Mesodermal cell (in vitro differentiated cells): ENCODE measurements around the gene SPATC1L. TPM values are rescaled to one million over a fixed set of nuclear protein-coding genes. Genes with fewer than 3 reads are reported as not detected.
"Not testable (repeated sequence)": the region's sequence is repeated elsewhere in the genome, so short reads cannot be mapped to it uniquely, and the experiment has no call there.

Experiments
- H3K27ac ChIP-seq: 2 replicates; pipeline ENCODE4 v1.7.0; 2013; ENCODE audit warnings: mild to moderate bottlenecking, low read depth, low read length, moderate library complexity; ENCODE audit not compliant: severe bottlenecking
- H3K36me3 ChIP-seq: 2 replicates; pipeline ENCODE4 v1.7.1; 2013; ENCODE audit warnings: mild to moderate bottlenecking, low read length, moderate library complexity; ENCODE audit not compliant: control insufficient read depth, insufficient read depth
- H3K4me1 ChIP-seq: one replicate; pipeline ENCODE4 v1.7.1; 2013; ENCODE audit warnings: mild to moderate bottlenecking, low read length; ENCODE audit not compliant: insufficient read depth, control insufficient read depth, poor library complexity, severe bottlenecking
- H3K4me3 ChIP-seq: 2 replicates; pipeline ENCODE4 v1.7.0; 2013; ENCODE audit warnings: low read length, control low read depth, mild to moderate bottlenecking; ENCODE audit not compliant: insufficient read depth, poor library complexity, severe bottlenecking; ENCODE audit errors: extremely low read depth
- H3K9me3 ChIP-seq: 2 replicates; pipeline ENCODE4 v1.7.1; 2013; ENCODE audit warnings: mild to moderate bottlenecking, low read length, moderate library complexity; ENCODE audit not compliant: control insufficient read depth
- WGBS, 2 experiments: methylation state at CpG; one replicate each; pipeline ENCODE4 v1.1.5; 2013; ENCODE audit warnings: missing lambda C conversion rate in 2 of 2; ENCODE audit not compliant: insufficient coverage in 2 of 2; 5-methylcytosine and 5-hydroxymethylcytosine counted together
- polyA plus RNA-seq, 2 experiments: library from polyadenylated mRNA; stranded (reverse); fragments of 50-300 nt; gene quantifications; one replicate each; pipeline ENCODE4 v1.2.3, GENCODE V29; 2013

The SPATC1L gene
- polyA plus RNA-seq (2013, experiment 1 of 2), result 39.8 TPM
- polyA plus RNA-seq (2013, experiment 2 of 2), result 31.9 TPM

- Histone ChIP-seq H3K27ac (peak within 1 kb of the TSS; percentile 92), H3K36me3 (peaks cover 17% of the 10 kb centered on the region), H3K4me1 (peaks cover 14% of the 10 kb centered on the region), H3K4me3 (peak within 1 kb of the TSS; percentile 81), H3K9me3 (no peaks in the 10 kb centered on the region)
- WGBS, 2 experiments, result 3 to 6% methylated on average over 12 to 16 of the region's 24 CpGs
Observed at GRCh38 chr21:46183910-46184624, at the start of gene SPATC1L. Gene SPATC1L, minus strand, starts transcription at chr21:46184459. Its CDS starts 1,643 bp downstream, at chr21:46182816.

GRCh38 chr21:46229923-46230260 lies 45.6 kb upstream of the SPATC1L start:
- Histone ChIP-seq H3K9me3 (peaks cover 33% of the 10 kb centered on the region), H3K36me3 (peaks cover 78% of the 10 kb centered on the region), H3K4me1 (peaks cover 4% of the 10 kb centered on the region), H3K4me3 (peak overlapping the region; percentile 59), H3K27ac (no peak overlapping the region)
- WGBS, 2 experiments, result 91 to 100% methylated on average over 1 to 6 of the region's 6 CpGs

- Histone ChIP-seq H3K27ac (peak overlapping the region; percentile 69), H3K36me3 (peaks cover 78% of the 10 kb centered on the region), H3K4me3 (peak overlapping the region; percentile 59)
Observed at GRCh38 chr21:46229133-46229922, 45.1 kb upstream of the SPATC1L start.

GRCh38 chr21:46228345-46229051 lies 44.2 kb upstream of the SPATC1L start, which contains the start of gene LSS:
Gene LSS, minus strand, starts transcription at chr21:46228774. Its CDS starts 29 bp downstream, at chr21:46228745.
- peaks cover 10% of the 10 kb centered on the region for H3K4me1 ChIP-seq
- H3K27ac ChIP-seq, result peak within 1 kb of the TSS; percentile 73
- peak within 1 kb of the TSS; percentile 85 for H3K4me3 ChIP-seq
- 0% methylated on average over 47 of the region's 77 CpGs for whole genome bisulfite sequencing, 2 experiments
- H3K9me3 ChIP-seq, result peaks cover 33% of the 10 kb centered on the region
- peaks cover 72% of the 10 kb centered on the region for H3K36me3 ChIP-seq

More at GRCh38 chr21:46229133-46229922, 45.1 kb upstream of the SPATC1L start:
- H3K9me3 ChIP-seq, result peaks cover 33% of the 10 kb centered on the region
- H3K4me1 ChIP-seq, result peaks cover 9% of the 10 kb centered on the region
- 16 to 18% methylated on average over 39 to 43 of the region's 72 CpGs for WGBS, 2 experiments

- Histone ChIP-seq H3K4me3 (peak overlapping the region; percentile 85), H3K4me1 (peaks cover 10% of the 10 kb centered on the region), H3K36me3 (peaks cover 70% of the 10 kb centered on the region), H3K9me3 (peaks cover 33% of the 10 kb centered on the region), H3K27ac (peak overlapping the region; percentile 73)
- 0 to 1% methylated on average over 20 of the region's 20 CpGs for WGBS, 2 experiments
Observed at GRCh38 chr21:46227811-46228344, 43.6 kb upstream of the SPATC1L start.

GRCh38 chr21:46226920-46227599 lies 42.8 kb upstream of the SPATC1L start:
- H3K9me3 ChIP-seq, result peaks cover 25% of the 10 kb centered on the region
- H3K36me3 ChIP-seq, result peaks cover 70% of the 10 kb centered on the region
- WGBS, 2 experiments, result 31 to 56% methylated on average over 2 of the region's 4 CpGs
- no peak overlapping the region for H3K27ac ChIP-seq
- H3K4me1 ChIP-seq, result peaks cover 10% of the 10 kb centered on the region
- H3K4me3 ChIP-seq, result peak overlapping the region; percentile 85

- Histone ChIP-seq H3K27ac (no peak overlapping the region), H3K4me1 (peaks cover 10% of the 10 kb centered on the region), H3K36me3 (peaks cover 70% of the 10 kb centered on the region), H3K4me3 (peak overlapping the region; percentile 85), H3K9me3 (peaks cover 16% of the 10 kb centered on the region)
- 94 to 100% methylated on average over 1 of the region's 1 CpG for WGBS, 2 experiments
Observed at GRCh38 chr21:46226146-46226545, 41.9 kb upstream of the SPATC1L start.

GRCh38 chr21:46223661-46224060 lies 39.4 kb upstream of the SPATC1L start:
- peaks cover 79% of the 10 kb centered on the region for H3K36me3 ChIP-seq
- 95 to 97% methylated on average over 17 of the region's 18 CpGs for WGBS, 2 experiments

GRCh38 chr21:46223217-46223616 lies 39.0 kb upstream of the SPATC1L start:
- Histone ChIP-seq H3K27ac (no peak overlapping the region), H3K36me3 (peaks cover 79% of the 10 kb centered on the region), H3K9me3 (peaks cover 7% of the 10 kb centered on the region), H3K4me1 (peaks cover 6% of the 10 kb centered on the region), H3K4me3 (no peak overlapping the region)
- 83 to 90% methylated on average over 2 of the region's 7 CpGs for WGBS, 2 experiments

More at GRCh38 chr21:46223661-46224060, 39.4 kb upstream of the SPATC1L start:
- not testable (repeated sequence) for H3K9me3 ChIP-seq, H3K27ac ChIP-seq, H3K4me1 ChIP-seq, H3K4me3 ChIP-seq
